Subcutaneous adipose tissue (tissue), 4 donors: ENCODE data around the gene FFAR4. TPM values are rescaled to one million over a fixed set of nuclear protein-coding genes. Genes with fewer than 3 reads are reported as not detected.

Experiments
- CTCF ChIP-seq: fragments of 450-650 bp; IDR thresholded peaks from one replicate; pipeline ENCODE4 v1.5.1; 2016; ENCODE audit warnings: low read depth, mild to moderate bottlenecking, control low read depth, antibody characterized with exemption, moderate library complexity
- total RNA-seq, 4 donors: library from RNA; depleted of rRNA; stranded (reverse); fragments of >200 nt; gene quantifications; one replicate each; pipeline ENCODE4 v1.1.0, GENCODE V29; 2016

FFAR4 gene
- total RNA-seq, 4 donors from 2014 or later, result 1.1 to 5.8 (median 1.7) TPM

GRCh38 chr10:93560541-93560940 is 5.9 kb upstream of the FFAR4 start:
- TF ChIP-seq CTCF, result no peak

- no peak for TF ChIP-seq CTCF
Observed at GRCh38 chr10:93565446-93565845, 1.0 kb upstream of the FFAR4 start.

GRCh38 chr10:93567277-93568104 is 1.0 kb downstream of the FFAR4 start:
- no peak for TF ChIP-seq CTCF

- no peak for TF ChIP-seq CTCF
Observed at GRCh38 chr10:93568105-93568390, 1.6 kb downstream of the FFAR4 start.

GRCh38 chr10:93570383-93570782 is 3.9 kb downstream of the FFAR4 start:
- no peak for TF ChIP-seq CTCF

GRCh38 chr10:93572606-93573005 is 6.1 kb downstream of the FFAR4 start:
- no peak for TF ChIP-seq CTCF

- TF ChIP-seq CTCF, result no peak
Observed at GRCh38 chr10:93573051-93573909, 6.8 kb downstream of the FFAR4 start.
